GM12878 (cell line): ENCODE data around the gene VCPKMT. TPM values are rescaled to one million over a fixed set of nuclear protein-coding genes. Genes with fewer than 3 reads are reported as not detected.

ENCODE experiments used
- ATAC-seq: fragments of 200-7000 bp; cut with Tn5 transposase; 3 replicates; pipeline ENCODE4 v1.9.1; 2020; ENCODE audit warnings: mild to moderate bottlenecking, moderate library complexity
- BruUV-seq: library from RNA; stranded (reverse); fragments of 400-500 nt; replicated peaks from 2 replicates; lab custom pipeline; 2021; lab: Mats Ljungman, UMichigan
- CTCF ChIA-PET: fragments of 300-600 bp; sonication (Branson Sonifier 250); formaldehyde crosslinking; extraction: SDS; loops from one replicate; lab custom pipeline; 2021; ENCODE audit warnings: inconsistent platforms; lab: Yijun Ruan, JAX
- POLR2A ChIA-PET: fragments of 350-600 bp; formaldehyde crosslinking; extraction: SDS; loops from one replicate; lab custom pipeline; 2021; ENCODE audit warnings: inconsistent platforms; lab: Charles Lee
- RAD21 ChIA-PET: fragments of 300-600 bp; sonication (Branson Sonifier 250); formaldehyde crosslinking; loops from one replicate; lab custom pipeline; 2023; ENCODE audit warnings: antibody characterized with exemption; ENCODE audit not compliant: unreplicated experiment; lab: Charles Lee
- SMC1A ChIA-PET: fragments of 300-600 bp; sonication (Branson Sonifier 250); formaldehyde crosslinking; loops from one replicate; lab custom pipeline; 2023; ENCODE audit not compliant: unreplicated experiment, uncharacterized antibody; lab: Charles Lee
- DNase-seq: peaks from one replicate; pipeline ENCODE4 v3.0.0-alpha.2; 2011; ENCODE audit warnings: low read depth, low spot score
- FAIRE-seq: peaks from 3 replicates; lab custom pipeline; 2011; peaks lifted over from hg19 to GRCh38; lab: Jason Lieb, UNC
- H2AFZ ChIP-seq: 2 replicates; pipeline ENCODE4 v1.6.0; 2011; ENCODE audit warnings: low read depth, low read length, control low read depth; ENCODE audit not compliant: control insufficient read depth
- H3K27ac ChIP-seq: 2 replicates; pipeline ENCODE4 v1.5.1; 2011; ENCODE audit warnings: control low read depth; ENCODE audit not compliant: control insufficient read depth, insufficient read depth
- H3K27me3 ChIP-seq, 2 experiments: replicated peaks in 1 of 2; 2 replicates each; pipeline versions ENCODE4 v1.6.0 to v1.6.1; 2011; ENCODE audit warnings: low read length in 1 of 2; ENCODE audit not compliant: control insufficient read depth in 2 of 2, insufficient read depth in 2 of 2
- H3K36me3 ChIP-seq, 2 experiments: 2 replicates each; pipeline ENCODE4 v1.5.1; 2011; ENCODE audit warnings: low read length in 1 of 2; ENCODE audit not compliant: control insufficient read depth in 2 of 2, insufficient read depth in 2 of 2
- H3K4me1 ChIP-seq: 2 replicates; pipeline ENCODE4 v1.6.1; 2011; ENCODE audit warnings: mild to moderate bottlenecking, low read length, moderate library complexity, mixed read lengths; ENCODE audit not compliant: control insufficient read depth, insufficient read depth
- H3K4me2 ChIP-seq: 2 replicates; pipeline ENCODE4 v1.6.0; 2011; ENCODE audit warnings: control low read depth; ENCODE audit not compliant: control insufficient read depth, insufficient read depth
- H3K4me3 ChIP-seq: fragments of 200-600 bp; sonication (generic); 2 replicates; pipeline ENCODE4 v1.5.1; 2016
- H3K79me2 ChIP-seq: 2 replicates; pipeline ENCODE4 v1.6.0; 2011; ENCODE audit warnings: low read length; ENCODE audit not compliant: control insufficient read depth, insufficient read depth
- H3K9ac ChIP-seq: 2 replicates; pipeline ENCODE4 v1.8.0; 2011; ENCODE audit warnings: low read length, control low read depth, mixed read lengths; ENCODE audit not compliant: control insufficient read depth, insufficient read depth
- H3K9me3 ChIP-seq: replicated peaks from 3 replicates; pipeline ENCODE4 v1.5.1; 2011; ENCODE audit warnings: mild to moderate bottlenecking, low read length; ENCODE audit not compliant: control insufficient read depth, insufficient read depth
- H4K20me1 ChIP-seq: 2 replicates; pipeline ENCODE4 v1.6.0; 2011; ENCODE audit not compliant: control insufficient read depth, insufficient read depth
- CUX1 ChIP-seq: IDR thresholded peaks from 2 replicates; pipeline ENCODE4 v1.6.1; 2012; ENCODE audit warnings: improper control_type of control experiment, low read depth, low read length; ENCODE audit not compliant: insufficient replicate concordance
- E2F8 ChIP-seq: fragments of 450-650 bp; IDR thresholded peaks from 2 replicates; pipeline ENCODE4 v1.6.1; 2018; ENCODE audit warnings: mild to moderate bottlenecking, low read depth, moderate library complexity; ENCODE audit not compliant: partially characterized antibody
- JUND ChIP-seq: IDR thresholded peaks from 2 replicates; pipeline ENCODE4 v1.6.1; 2012; ENCODE audit warnings: low read depth, mild to moderate bottlenecking, low read length, improper control_type of control experiment, moderate library complexity
- PML ChIP-seq: IDR thresholded peaks from 2 replicates; pipeline ENCODE4 v1.6.1; 2012; ENCODE audit warnings: low read length, inconsistent platforms
- WGBS: methylation state at CpG from one replicate; pipeline ENCODE4 v1.1.6; 2016; ENCODE audit warnings: low lambda C conversion rate; ENCODE audit not compliant: insufficient replicate concordance, insufficient coverage; ENCODE audit errors: missing lambda C conversion rate; 5-methylcytosine and 5-hydroxymethylcytosine counted together
- in situ Hi-C: fragments of 300-500 bp; cut with MboI; formaldehyde crosslinking; loops from 9 replicates; pipeline ENCODE4 v1.14.3; 2018; ENCODE audit warnings: mixed read lengths
- intact Hi-C: fragments of 100-400 bp; cut with micrococcal nuclease; formaldehyde crosslinking; loops from one replicate; pipeline ENCODE4 v1.14.2; 2022; ENCODE audit not compliant: unreplicated experiment
- polyA plus RNA-seq, 11 experiments: library from polyadenylated mRNA; depleted of rRNA in 4 of 11; unstranded in 6 of 11; stranded (reverse) in 5 of 11; fragments of >200 nt; fragmentation: Nextera tagmentation in 4 of 11; fragmentation: Illumina TruSeq in 1 of 11; extraction: Ambion mirVana in 4 of 11; extraction: Trizol in 1 of 11; gene quantifications; 1 replicate in 1 of 11; 2 replicates in 10 of 11; pipeline versions ENCODE4 v1.2.1 to v1.2.3, GENCODE V29; 2011 to 2016; ENCODE audit warnings: inconsistent platforms in 2 of 11, missing spikeins in 2 of 11, low read depth in 1 of 11
- total RNA-seq, 4 experiments: library from RNA; depleted of rRNA in 3 of 4; stranded (reverse); fragments of >200 nt in 3 of 4; fragmentation: Illumina TruSeq in 1 of 4; extraction: Trizol in 1 of 4; gene quantifications; 2 replicates each; pipeline versions ENCODE4 v1.2.1 to v1.2.3, GENCODE V29; 2013 to 2021
- TF ChIP-seq, protein P1 (sequence below), 3 experiments: IDR thresholded peaks in 2 of 3; conservative IDR thresholded peaks in 1 of 3; 2 replicates each; pipeline ENCODE4 v1.5.1; 2011; ENCODE audit warnings: low read depth in 3 of 3, low read length in 3 of 3, mild to moderate bottlenecking in 3 of 3, control low read depth in 2 of 3, moderate library complexity in 2 of 3, inconsistent platforms in 1 of 3, mixed read lengths in 1 of 3; ENCODE audit not compliant: control insufficient read depth in 2 of 3, insufficient read depth in 1 of 3; ENCODE audit errors: extremely low read depth in 1 of 3
- TF ChIP-seq, protein P2 (sequence below): fragments of 450-650 bp; IDR thresholded peaks from 2 replicates; pipeline ENCODE4 v1.6.1; 2017; ENCODE audit warnings: mild to moderate bottlenecking, low read depth, inconsistent platforms; ENCODE audit not compliant: poor library complexity, severe bottlenecking

VCPKMT gene
- total and polyA plus RNA-seq, 10 of the 15 experiments (the other 5 are each of a cell fraction or from before 2014, with no cell fraction given) = 8.5 to 18.4 (median 12.8) TPM

- RAD21 ChIA-PET = interaction anchor here (4.5 to 5.5 kb wide), 3 partner anchors 51 to 220 kb away, joined by 36 to 73 read pairs (median 52); no protein-coding TSS in a partner anchor
- Histone ChIP-seq H3K9me3 (no peaks in the 10 kb centered on the region), H2AFZ (no peak overlapping the region), H3K27ac (no peak overlapping the region), H3K4me2 (no peak overlapping the region), H3K79me2 (no peaks in the 10 kb centered on the region; the same call in 1 of the 2 replicates), H3K27me3 (no peaks in the 10 kb centered on the region), H3K36me3 (no peaks in the 10 kb centered on the region), H3K4me3 (no peak overlapping the region), H3K9ac (no peak overlapping the region), H3K4me1 (peaks cover 39% of the 10 kb centered on the region), H4K20me1 (no peaks in the 10 kb centered on the region)
- FAIRE-seq (no peak), ATAC-seq (no peak), DNase-seq (no peak)
- CTCF ChIA-PET = interaction anchor here (0.9 to 6.2 kb wide), 5 partner anchors 13 to 227 kb away, joined by 3 to 41 read pairs (median 16); no protein-coding TSS in a partner anchor
- intact Hi-C loops (no loop called here), in situ Hi-C loops (no loop called here)
- 93% methylated on average over 5 of the region's 5 CpGs for WGBS
- SMC1A ChIA-PET = interaction anchor here (1.0 to 5.6 kb wide), 4 partner anchors 14 to 222 kb away, joined by 3 to 69 read pairs (median 46); no protein-coding TSS in a partner anchor
- no TSS peak for BruUV-seq
- POLR2A ChIA-PET = interaction anchor here (0.5 to 2.2 kb wide), 3 partner anchors 220 to 231 kb away, joined by 6 to 15 read pairs (median 8); no protein-coding TSS in a partner anchor
- TF ChIP-seq, protein P1, sequence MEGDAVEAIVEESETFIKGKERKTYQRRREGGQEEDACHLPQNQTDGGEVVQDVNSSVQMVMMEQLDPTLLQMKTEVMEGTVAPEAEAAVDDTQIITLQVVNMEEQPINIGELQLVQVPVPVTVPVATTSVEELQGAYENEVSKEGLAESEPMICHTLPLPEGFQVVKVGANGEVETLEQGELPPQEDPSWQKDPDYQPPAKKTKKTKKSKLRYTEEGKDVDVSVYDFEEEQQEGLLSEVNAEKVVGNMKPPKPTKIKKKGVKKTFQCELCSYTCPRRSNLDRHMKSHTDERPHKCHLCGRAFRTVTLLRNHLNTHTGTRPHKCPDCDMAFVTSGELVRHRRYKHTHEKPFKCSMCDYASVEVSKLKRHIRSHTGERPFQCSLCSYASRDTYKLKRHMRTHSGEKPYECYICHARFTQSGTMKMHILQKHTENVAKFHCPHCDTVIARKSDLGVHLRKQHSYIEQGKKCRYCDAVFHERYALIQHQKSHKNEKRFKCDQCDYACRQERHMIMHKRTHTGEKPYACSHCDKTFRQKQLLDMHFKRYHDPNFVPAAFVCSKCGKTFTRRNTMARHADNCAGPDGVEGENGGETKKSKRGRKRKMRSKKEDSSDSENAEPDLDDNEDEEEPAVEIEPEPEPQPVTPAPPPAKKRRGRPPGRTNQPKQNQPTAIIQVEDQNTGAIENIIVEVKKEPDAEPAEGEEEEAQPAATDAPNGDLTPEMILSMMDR (IDR thresholded peaks at IDR 0.05 in 2 of 3, conservative IDR thresholded peaks at IDR 0.05 in 1 of 3; ENCODE audit: control insufficient read depth in 2 of 3, extremely low read depth in 1 of 3, insufficient read depth in 1 of 3, low read depth in 3 of 3, low read length in 3 of 3) = no peak
- TF ChIP-seq E2F8 = no peak
- TF ChIP-seq, protein P2, sequence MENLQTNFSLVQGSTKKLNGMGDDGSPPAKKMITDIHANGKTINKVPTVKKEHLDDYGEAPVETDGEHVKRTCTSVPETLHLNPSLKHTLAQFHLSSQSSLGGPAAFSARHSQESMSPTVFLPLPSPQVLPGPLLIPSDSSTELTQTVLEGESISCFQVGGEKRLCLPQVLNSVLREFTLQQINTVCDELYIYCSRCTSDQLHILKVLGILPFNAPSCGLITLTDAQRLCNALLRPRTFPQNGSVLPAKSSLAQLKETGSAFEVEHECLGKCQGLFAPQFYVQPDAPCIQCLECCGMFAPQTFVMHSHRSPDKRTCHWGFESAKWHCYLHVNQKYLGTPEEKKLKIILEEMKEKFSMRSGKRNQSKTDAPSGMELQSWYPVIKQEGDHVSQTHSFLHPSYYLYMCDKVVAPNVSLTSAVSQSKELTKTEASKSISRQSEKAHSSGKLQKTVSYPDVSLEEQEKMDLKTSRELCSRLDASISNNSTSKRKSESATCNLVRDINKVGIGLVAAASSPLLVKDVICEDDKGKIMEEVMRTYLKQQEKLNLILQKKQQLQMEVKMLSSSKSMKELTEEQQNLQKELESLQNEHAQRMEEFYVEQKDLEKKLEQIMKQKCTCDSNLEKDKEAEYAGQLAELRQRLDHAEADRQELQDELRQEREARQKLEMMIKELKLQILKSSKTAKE = no peak
- no peak for TF ChIP-seq JUND
- no peak for TF ChIP-seq PML
- no peak for TF ChIP-seq CUX1
Observed at GRCh38 chr14:50089208-50089607, 27.2 kb downstream of the VCPKMT start.
